ENCODE data around the gene CCR8.
"Not testable (repeated sequence)": the region's sequence is repeated elsewhere in the genome, so short reads cannot be mapped to it uniquely, and the experiment has no call there.

The CCR8 gene

DNA sequence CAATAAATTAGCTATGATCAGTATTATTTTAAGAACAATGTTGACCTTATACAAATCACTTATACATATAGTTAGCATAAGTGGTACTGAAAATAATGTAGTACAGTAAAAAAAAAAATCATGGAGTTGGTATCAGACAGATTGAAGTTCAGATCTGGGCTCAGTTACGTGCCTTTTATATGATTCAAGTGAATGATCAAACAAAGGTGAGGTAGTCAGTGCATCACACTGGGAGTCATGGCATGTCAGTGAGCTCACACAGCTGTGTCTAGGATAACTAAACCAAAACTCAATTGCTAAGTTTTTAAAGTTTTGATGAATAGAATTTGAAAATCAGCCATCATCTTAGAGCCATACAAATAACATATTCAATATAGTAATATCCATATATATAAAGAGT, 11.2 kb upstream of the CCR8 start:
- H3K27ac ChIP-seq (ENCODE audit: low read length), result no peak overlapping the region

GRCh38 chr3:39319249-39319648, 10.3 kb upstream of the CCR8 start:
- H3K36me3 ChIP-seq (ENCODE audit: control insufficient read depth in 1 of 2, insufficient read depth in 2 of 2, low read length in 2 of 2), result no peaks in the 10 kb centered on the region
- no peaks in the 10 kb centered on the region for H3K4me1 ChIP-seq (ENCODE audit: control insufficient read depth in 1 of 2, insufficient read depth in 2 of 2, low read length in 2 of 2)
- peaks cover 0 to 3% of the 10 kb centered on the region in 2 donors for H3K9me3 ChIP-seq (ENCODE audit: control insufficient read depth in 1 of 2, low read length in 2 of 2)
- no peaks in the 10 kb centered on the region for H3K27me3 ChIP-seq (ENCODE audit: low read depth, low read length)
- no peak overlapping the region for H3K27ac ChIP-seq (ENCODE audit: low read length)
- H3K4me3 ChIP-seq (ENCODE audit: low read depth in 1 of 2, low read length in 2 of 2), result no peak overlapping the region

More for the DNA sequence above, 11.2 kb upstream of the CCR8 start:
- Histone ChIP-seq H3K9me3 (ENCODE audit: control insufficient read depth in 1 of 2, low read length in 2 of 2) (peaks cover 0 to 3% of the 10 kb centered on the region in 2 donors), H3K4me3 (ENCODE audit: low read depth in 1 of 2, low read length in 2 of 2) (no peak overlapping the region), H3K36me3 (ENCODE audit: control insufficient read depth in 1 of 2, insufficient read depth in 2 of 2, low read length in 2 of 2) (no peaks in the 10 kb centered on the region), H3K27me3 (ENCODE audit: low read depth, low read length) (no peaks in the 10 kb centered on the region), H3K4me1 (ENCODE audit: control insufficient read depth in 1 of 2, insufficient read depth in 2 of 2, low read length in 2 of 2) (no peaks in the 10 kb centered on the region)

DNA sequence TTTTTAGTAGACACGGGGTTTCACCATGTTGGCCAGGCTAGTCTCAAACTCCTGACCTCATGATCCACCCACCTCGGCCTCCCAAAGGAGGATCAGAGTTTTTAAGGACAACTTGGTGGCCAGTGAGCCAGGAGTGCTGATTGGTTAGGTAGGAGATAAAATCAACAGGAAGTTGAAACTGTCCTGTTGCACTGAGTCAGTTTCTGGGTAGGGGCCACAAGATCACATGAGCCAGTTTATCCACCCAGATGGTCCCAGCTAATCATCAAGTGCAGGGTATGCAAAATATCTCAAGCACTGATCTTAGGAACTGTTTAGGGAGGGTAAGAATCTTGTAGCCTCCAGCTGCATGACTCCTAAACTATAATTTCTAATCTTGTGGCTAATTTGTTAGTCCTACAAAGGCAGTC, 7.9 kb upstream of the CCR8 start:
- not testable (repeated sequence) for H3K4me3 ChIP-seq (ENCODE audit: low read depth in 1 of 2, low read length in 2 of 2)

DNA sequence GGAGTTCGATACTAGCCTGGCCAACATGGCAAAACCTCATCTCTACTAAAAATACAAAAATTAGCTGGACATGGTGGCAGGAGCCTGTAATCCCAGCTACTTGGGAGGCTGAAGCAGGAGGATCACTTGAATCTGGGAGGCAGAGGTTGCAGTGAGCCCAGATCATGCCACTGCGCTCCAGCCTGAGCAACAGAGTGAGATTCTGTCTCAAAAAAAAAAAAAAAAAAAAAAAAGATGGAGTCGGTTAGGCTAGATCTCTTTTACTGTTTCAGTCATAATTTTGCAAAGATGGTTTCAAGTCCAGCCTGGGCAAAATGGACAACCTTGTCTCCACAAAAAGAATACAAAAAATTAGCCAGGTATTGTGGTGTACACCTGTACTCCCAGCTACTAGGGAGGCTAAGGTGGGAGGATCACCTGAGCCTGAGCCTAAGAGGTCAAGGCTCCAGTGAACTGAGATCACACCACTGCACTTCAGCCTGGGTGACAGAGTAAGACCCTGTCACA, 7.2 kb upstream of the CCR8 start:
- not testable (repeated sequence) for H3K27me3 ChIP-seq (ENCODE audit: low read depth, low read length); H3K36me3 ChIP-seq (ENCODE audit: control insufficient read depth in 1 of 2, insufficient read depth in 2 of 2, low read length in 2 of 2); H3K27ac ChIP-seq (ENCODE audit: low read length); H3K4me1 ChIP-seq (ENCODE audit: control insufficient read depth in 1 of 2, insufficient read depth in 2 of 2, low read length in 2 of 2); H3K9me3 ChIP-seq (ENCODE audit: control insufficient read depth in 1 of 2, low read length in 2 of 2); H3K4me3 ChIP-seq (ENCODE audit: low read depth in 1 of 2, low read length in 2 of 2)

More for the DNA sequence above, 7.9 kb upstream of the CCR8 start:
- not testable (repeated sequence) for H3K36me3 ChIP-seq (ENCODE audit: control insufficient read depth in 1 of 2, insufficient read depth in 2 of 2, low read length in 2 of 2); H3K27me3 ChIP-seq (ENCODE audit: low read depth, low read length); H3K27ac ChIP-seq (ENCODE audit: low read length); H3K4me1 ChIP-seq (ENCODE audit: control insufficient read depth in 1 of 2, insufficient read depth in 2 of 2, low read length in 2 of 2); H3K9me3 ChIP-seq (ENCODE audit: control insufficient read depth in 1 of 2, low read length in 2 of 2)

DNA sequence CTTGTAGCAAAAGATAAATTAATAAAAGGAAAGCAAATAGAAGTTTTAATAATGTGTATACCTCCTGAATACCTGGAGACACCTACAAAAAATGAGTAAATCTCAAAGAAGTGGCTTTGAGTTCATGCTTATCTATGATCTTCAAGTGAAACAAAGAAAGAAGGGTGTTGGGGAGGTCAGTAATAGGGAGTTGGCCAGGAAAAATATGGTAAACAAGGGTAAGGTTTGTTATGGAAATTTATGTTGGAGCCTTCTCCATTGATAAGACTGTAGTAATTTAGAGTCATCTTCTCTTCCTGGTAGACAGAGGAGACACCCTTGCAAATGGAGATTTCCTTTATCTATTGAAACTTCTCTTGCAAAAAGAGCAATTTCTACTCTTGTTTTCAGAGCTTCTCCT, 6.6 kb upstream of the CCR8 start:
- Histone ChIP-seq H3K4me3 (ENCODE audit: low read depth in 1 of 2, low read length in 2 of 2) (no peak overlapping the region), H3K4me1 (ENCODE audit: control insufficient read depth in 1 of 2, insufficient read depth in 2 of 2, low read length in 2 of 2) (no peaks in the 10 kb centered on the region), H3K36me3 (ENCODE audit: control insufficient read depth in 1 of 2, insufficient read depth in 2 of 2, low read length in 2 of 2) (no peaks in the 10 kb centered on the region), H3K9me3 (ENCODE audit: control insufficient read depth in 1 of 2, low read length in 2 of 2) (no peaks in the 10 kb centered on the region), H3K27ac (ENCODE audit: low read length) (no peak overlapping the region), H3K27me3 (ENCODE audit: low read depth, low read length) (no peaks in the 10 kb centered on the region)

- Histone ChIP-seq H3K27me3 (ENCODE audit: low read depth, low read length) (no peaks in the 10 kb centered on the region), H3K36me3 (ENCODE audit: control insufficient read depth in 1 of 2, insufficient read depth in 2 of 2, low read length in 2 of 2) (no peaks in the 10 kb centered on the region), H3K9me3 (ENCODE audit: control insufficient read depth in 1 of 2, low read length in 2 of 2) (no peaks in the 10 kb centered on the region)
Measured at GRCh38 chr3:39323494-39323893, 6.0 kb upstream of the CCR8 start.

GRCh38 chr3:39325236-39325635, 4.3 kb upstream of the CCR8 start:
- Histone ChIP-seq H3K27ac (ENCODE audit: low read length) (no peak overlapping the region), H3K36me3 (ENCODE audit: control insufficient read depth in 1 of 2, insufficient read depth in 2 of 2, low read length in 2 of 2) (no peaks in the 10 kb centered on the region), H3K9me3 (ENCODE audit: control insufficient read depth in 1 of 2, low read length in 2 of 2) (no peaks in the 10 kb centered on the region), H3K27me3 (ENCODE audit: low read depth, low read length) (no peaks in the 10 kb centered on the region), H3K4me3 (ENCODE audit: low read depth in 1 of 2, low read length in 2 of 2) (no peak overlapping the region), H3K4me1 (ENCODE audit: control insufficient read depth in 1 of 2, insufficient read depth in 2 of 2, low read length in 2 of 2) (no peaks in the 10 kb centered on the region)

More at GRCh38 chr3:39323494-39323893, 6.0 kb upstream of the CCR8 start:
- Histone ChIP-seq H3K4me1 (ENCODE audit: control insufficient read depth in 1 of 2, insufficient read depth in 2 of 2, low read length in 2 of 2) (no peaks in the 10 kb centered on the region), H3K27ac (ENCODE audit: low read length) (no peak overlapping the region), H3K4me3 (ENCODE audit: low read depth in 1 of 2, low read length in 2 of 2) (no peak overlapping the region)

DNA sequence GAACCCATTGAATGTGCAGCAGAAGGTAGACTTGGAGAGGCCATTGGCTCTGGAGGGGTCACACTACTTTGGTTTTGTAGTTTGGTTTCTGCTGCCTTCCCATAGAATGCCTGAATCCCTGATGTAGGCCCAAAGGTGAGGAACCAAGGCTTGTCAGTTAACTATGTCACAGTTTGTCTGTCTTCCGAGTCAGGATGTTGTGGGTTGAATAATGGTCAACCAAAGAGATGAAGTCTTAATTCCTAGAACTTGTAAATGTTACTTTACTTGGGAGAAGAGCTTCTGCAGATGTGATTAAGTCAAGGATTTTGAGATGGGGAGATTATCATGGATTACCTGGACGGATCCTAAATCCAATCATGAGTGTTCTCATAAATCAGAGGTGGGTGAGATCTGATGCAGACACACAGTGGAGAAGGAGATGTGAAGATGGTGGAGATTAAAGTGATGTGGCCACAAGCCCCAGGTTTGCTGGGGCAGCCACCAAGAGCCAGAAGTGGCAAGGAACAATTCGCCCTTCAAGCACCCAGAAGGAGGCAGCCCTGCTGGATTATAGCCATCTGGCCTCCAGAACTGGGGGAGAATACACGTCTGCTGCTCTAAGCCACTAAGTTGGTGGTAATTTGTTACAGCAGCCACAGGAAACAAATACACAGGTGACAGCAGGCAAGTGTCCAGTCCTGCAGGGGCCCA, 2.3 kb upstream of the CCR8 start:
- Histone ChIP-seq H3K36me3 (ENCODE audit: control insufficient read depth in 1 of 2, insufficient read depth in 2 of 2, low read length in 2 of 2) (no peaks in the 10 kb centered on the region), H3K9me3 (ENCODE audit: control insufficient read depth in 1 of 2, low read length in 2 of 2) (no peaks in the 10 kb centered on the region), H3K27ac (ENCODE audit: low read length) (no peak overlapping the region), H3K27me3 (ENCODE audit: low read depth, low read length) (no peaks in the 10 kb centered on the region), H3K4me1 (ENCODE audit: control insufficient read depth in 1 of 2, insufficient read depth in 2 of 2, low read length in 2 of 2) (no peaks in the 10 kb centered on the region), H3K4me3 (ENCODE audit: low read depth in 1 of 2, low read length in 2 of 2) (no peak overlapping the region)

GRCh38 chr3:39327746-39328349, 1.7 kb upstream of the CCR8 start:
- Histone ChIP-seq H3K4me3 (ENCODE audit: low read depth in 1 of 2, low read length in 2 of 2) (no peak overlapping the region), H3K27ac (ENCODE audit: low read length) (no peak overlapping the region), H3K4me1 (ENCODE audit: control insufficient read depth in 1 of 2, insufficient read depth in 2 of 2, low read length in 2 of 2) (no peaks in the 10 kb centered on the region), H3K9me3 (ENCODE audit: control insufficient read depth in 1 of 2, low read length in 2 of 2) (no peaks in the 10 kb centered on the region), H3K36me3 (ENCODE audit: control insufficient read depth in 1 of 2, insufficient read depth in 2 of 2, low read length in 2 of 2) (no peaks in the 10 kb centered on the region), H3K27me3 (ENCODE audit: low read depth, low read length) (no peaks in the 10 kb centered on the region)

DNA sequence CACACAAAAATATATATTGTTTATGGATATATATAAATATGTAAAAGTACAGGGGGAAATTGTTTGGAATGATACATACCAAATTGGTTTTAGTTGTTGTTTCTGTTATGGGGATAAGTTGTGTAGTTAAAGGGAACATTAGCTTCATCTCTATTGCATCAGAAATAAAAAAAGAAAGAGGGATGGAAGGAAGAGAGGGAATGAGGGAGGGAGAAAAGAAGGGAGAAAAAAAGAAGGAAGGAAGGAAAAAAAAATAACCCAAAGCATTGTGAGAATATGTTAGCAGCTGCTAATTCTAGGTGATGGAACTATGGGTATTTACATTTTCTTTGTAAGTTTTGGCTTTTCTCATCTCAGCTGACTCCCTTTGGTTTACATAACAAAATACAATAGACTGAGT, 1.3 kb downstream of the CCR8 start:
- no peaks in the 10 kb centered on the region for H3K27me3 ChIP-seq (ENCODE audit: low read depth, low read length)
- no peak overlapping the region for H3K4me3 ChIP-seq (ENCODE audit: low read depth in 1 of 2, low read length in 2 of 2)
- no peaks in the 10 kb centered on the region for H3K9me3 ChIP-seq (ENCODE audit: control insufficient read depth in 1 of 2, low read length in 2 of 2)
- no peaks in the 10 kb centered on the region for H3K4me1 ChIP-seq (ENCODE audit: control insufficient read depth in 1 of 2, insufficient read depth in 2 of 2, low read length in 2 of 2)
- no peak overlapping the region for H3K27ac ChIP-seq (ENCODE audit: low read length)
- H3K36me3 ChIP-seq (ENCODE audit: control insufficient read depth in 1 of 2, insufficient read depth in 2 of 2, low read length in 2 of 2), result no peaks in the 10 kb centered on the region

DNA sequence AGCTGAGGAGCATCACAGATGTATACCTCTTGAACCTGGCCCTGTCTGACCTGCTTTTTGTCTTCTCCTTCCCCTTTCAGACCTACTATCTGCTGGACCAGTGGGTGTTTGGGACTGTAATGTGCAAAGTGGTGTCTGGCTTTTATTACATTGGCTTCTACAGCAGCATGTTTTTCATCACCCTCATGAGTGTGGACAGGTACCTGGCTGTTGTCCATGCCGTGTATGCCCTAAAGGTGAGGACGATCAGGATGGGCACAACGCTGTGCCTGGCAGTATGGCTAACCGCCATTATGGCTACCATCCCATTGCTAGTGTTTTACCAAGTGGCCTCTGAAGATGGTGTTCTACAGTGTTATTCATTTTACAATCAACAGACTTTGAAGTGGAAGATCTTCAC, 3.0 kb downstream of the CCR8 start:
- Histone ChIP-seq H3K4me3 (ENCODE audit: low read depth in 1 of 2, low read length in 2 of 2) (no peak overlapping the region), H3K36me3 (ENCODE audit: control insufficient read depth in 1 of 2, insufficient read depth in 2 of 2, low read length in 2 of 2) (no peaks in the 10 kb centered on the region), H3K27me3 (ENCODE audit: low read depth, low read length) (no peaks in the 10 kb centered on the region), H3K9me3 (ENCODE audit: control insufficient read depth in 1 of 2, low read length in 2 of 2) (no peaks in the 10 kb centered on the region), H3K27ac (ENCODE audit: low read length) (no peak overlapping the region), H3K4me1 (ENCODE audit: control insufficient read depth in 1 of 2, insufficient read depth in 2 of 2, low read length in 2 of 2) (no peaks in the 10 kb centered on the region)

DNA sequence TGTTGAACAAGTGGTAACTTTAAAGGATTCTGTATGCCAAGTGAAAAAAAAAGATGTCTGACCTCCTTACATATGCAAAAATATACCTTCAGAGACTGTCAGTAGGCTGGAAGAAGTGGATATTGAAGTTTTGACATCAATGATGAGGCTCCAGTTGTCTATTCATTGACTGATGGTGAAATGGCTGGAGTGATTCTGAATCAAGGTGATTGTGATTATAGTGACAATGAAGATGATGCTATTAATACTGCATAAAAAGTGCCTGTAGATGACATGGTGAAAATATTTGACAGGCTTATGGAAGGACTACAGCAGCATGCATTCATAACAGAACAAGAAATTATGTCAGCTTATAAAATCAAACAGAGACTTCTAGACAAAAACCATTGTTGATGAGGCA, 4.1 kb downstream of the CCR8 start:
- H3K36me3 ChIP-seq (ENCODE audit: control insufficient read depth in 1 of 2, insufficient read depth in 2 of 2, low read length in 2 of 2), result no peaks in the 10 kb centered on the region
- no peak overlapping the region for H3K27ac ChIP-seq (ENCODE audit: low read length)
- no peak overlapping the region for H3K4me3 ChIP-seq (ENCODE audit: low read depth in 1 of 2, low read length in 2 of 2)
- no peaks in the 10 kb centered on the region for H3K27me3 ChIP-seq (ENCODE audit: low read depth, low read length)
- H3K4me1 ChIP-seq (ENCODE audit: control insufficient read depth in 1 of 2, insufficient read depth in 2 of 2, low read length in 2 of 2), result no peaks in the 10 kb centered on the region
- H3K9me3 ChIP-seq (ENCODE audit: control insufficient read depth in 1 of 2, low read length in 2 of 2), result no peaks in the 10 kb centered on the region
